Neutrophil (primary cell): ENCODE data around the gene GATA5.

Experiments
- H3K27ac ChIP-seq: fragments of 200-600 bp; sonication (generic); 2 replicates; pipeline ENCODE4 v1.5.1; 2016; ENCODE audit warnings: mild to moderate bottlenecking, moderate library complexity
- H3K27me3 ChIP-seq: fragments of 200-600 bp; sonication (generic); 2 replicates; pipeline ENCODE4 v1.6.0; 2016; ENCODE audit warnings: mild to moderate bottlenecking
- H3K36me3 ChIP-seq: fragments of 200-600 bp; sonication (generic); 2 replicates; pipeline ENCODE4 v1.5.1; 2017
- H3K4me1 ChIP-seq, 2 experiments: fragments of 200-600 bp in 1 of 2; sonication (generic) in 1 of 2; 1 replicate in 1 of 2; 2 replicates in 1 of 2; pipeline versions ENCODE4 v1.5.1 to v1.6.1; 2013 to 2016; ENCODE audit warnings: low read depth in 1 of 2, low read length in 1 of 2, mild to moderate bottlenecking in 1 of 2, moderate library complexity in 1 of 2; ENCODE audit not compliant: control insufficient read depth in 1 of 2, insufficient read depth in 1 of 2
- H3K4me3 ChIP-seq, 2 experiments: fragments of 200-600 bp in 1 of 2; sonication (generic) in 1 of 2; 1 replicate in 1 of 2; 2 replicates in 1 of 2; pipeline ENCODE4 v1.5.1; 2013 to 2016; ENCODE audit warnings: low read depth in 1 of 2, low read length in 1 of 2, mild to moderate bottlenecking in 1 of 2, moderate library complexity in 1 of 2
- H3K9me3 ChIP-seq: fragments of 200-600 bp; sonication (generic); 2 replicates; pipeline ENCODE4 v1.5.1; 2016
- TF ChIP-seq, protein P1 (sequence below): fragments of 200-600 bp; sonication (generic); IDR thresholded peaks from 2 replicates; pipeline ENCODE4 v1.5.1; 2016; ENCODE audit warnings: antibody characterized with exemption

GATA5 gene

DNA sequence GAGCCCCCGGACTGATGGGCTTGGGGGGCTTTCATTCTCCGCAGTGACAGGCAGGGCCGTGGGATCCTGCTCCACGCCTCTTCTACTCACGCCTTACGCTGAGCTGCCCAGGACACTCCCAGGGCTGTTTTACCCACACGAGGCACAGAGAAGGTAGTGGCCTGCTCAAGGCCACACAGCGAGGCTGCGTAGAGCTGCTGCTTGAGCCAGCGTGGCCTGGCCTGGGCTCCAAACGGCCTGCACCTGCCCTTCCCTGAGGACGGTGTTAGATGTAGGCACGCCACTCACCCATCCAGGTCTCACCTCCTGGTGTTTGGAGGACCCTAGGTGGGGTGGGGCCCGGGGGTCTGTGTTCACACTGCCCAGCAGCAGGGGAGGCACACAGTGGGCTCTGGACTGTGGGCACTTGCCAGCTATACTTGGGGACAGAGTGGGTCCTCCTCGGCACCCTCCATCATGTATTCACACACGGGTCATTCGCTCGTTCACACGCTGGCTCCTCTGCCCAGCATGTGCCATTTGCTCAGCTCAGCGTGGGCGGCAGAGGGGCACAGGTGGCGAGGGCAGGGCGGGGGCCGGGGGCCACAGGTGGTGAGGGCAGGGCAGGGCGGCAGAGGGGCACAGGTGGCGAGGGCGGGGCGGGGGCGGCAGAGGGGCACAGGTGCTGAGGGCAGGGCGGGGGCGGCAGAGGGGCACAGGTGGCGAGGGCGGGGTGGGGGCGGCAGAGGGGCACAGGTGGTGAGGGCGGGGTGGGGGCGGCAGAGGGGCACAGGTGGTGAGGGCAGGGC lies 30.0 kb downstream of the GATA5 start:
- Histone ChIP-seq H3K36me3 (no peaks in the 10 kb centered on the region), H3K27ac (no peak overlapping the region), H3K4me1 (no peaks in the 10 kb centered on the region), H3K27me3 (peaks cover 3% of the 10 kb centered on the region), H3K9me3 (no peaks in the 10 kb centered on the region), H3K4me3 (no peak overlapping the region)
- TF ChIP-seq, protein P1, sequence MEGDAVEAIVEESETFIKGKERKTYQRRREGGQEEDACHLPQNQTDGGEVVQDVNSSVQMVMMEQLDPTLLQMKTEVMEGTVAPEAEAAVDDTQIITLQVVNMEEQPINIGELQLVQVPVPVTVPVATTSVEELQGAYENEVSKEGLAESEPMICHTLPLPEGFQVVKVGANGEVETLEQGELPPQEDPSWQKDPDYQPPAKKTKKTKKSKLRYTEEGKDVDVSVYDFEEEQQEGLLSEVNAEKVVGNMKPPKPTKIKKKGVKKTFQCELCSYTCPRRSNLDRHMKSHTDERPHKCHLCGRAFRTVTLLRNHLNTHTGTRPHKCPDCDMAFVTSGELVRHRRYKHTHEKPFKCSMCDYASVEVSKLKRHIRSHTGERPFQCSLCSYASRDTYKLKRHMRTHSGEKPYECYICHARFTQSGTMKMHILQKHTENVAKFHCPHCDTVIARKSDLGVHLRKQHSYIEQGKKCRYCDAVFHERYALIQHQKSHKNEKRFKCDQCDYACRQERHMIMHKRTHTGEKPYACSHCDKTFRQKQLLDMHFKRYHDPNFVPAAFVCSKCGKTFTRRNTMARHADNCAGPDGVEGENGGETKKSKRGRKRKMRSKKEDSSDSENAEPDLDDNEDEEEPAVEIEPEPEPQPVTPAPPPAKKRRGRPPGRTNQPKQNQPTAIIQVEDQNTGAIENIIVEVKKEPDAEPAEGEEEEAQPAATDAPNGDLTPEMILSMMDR = no peak

DNA sequence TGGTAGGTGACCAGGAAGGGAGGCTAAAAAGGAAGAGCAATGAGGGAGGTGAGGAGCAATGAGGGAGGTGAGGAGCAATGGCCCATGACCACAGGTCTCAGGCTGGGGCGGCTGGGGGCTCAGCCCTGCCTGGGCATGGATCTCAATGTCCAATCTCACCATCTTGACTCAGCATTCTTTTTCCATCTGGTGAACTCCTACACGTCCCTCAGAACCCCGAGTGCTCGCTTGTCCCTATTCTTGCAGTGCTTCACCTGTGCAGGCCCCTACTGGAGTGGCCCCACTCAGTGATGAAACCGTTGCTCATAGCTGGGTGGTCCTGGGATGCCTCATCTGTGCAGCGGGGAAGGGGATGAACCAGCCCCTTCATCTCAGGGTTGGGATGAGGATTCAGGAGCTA lies 31.5 kb downstream of the GATA5 start:
- H3K27ac ChIP-seq = no peak overlapping the region
- H3K4me3 ChIP-seq = no peak overlapping the region
- H3K36me3 ChIP-seq = no peaks in the 10 kb centered on the region
- peaks cover 14% of the 10 kb centered on the region for H3K27me3 ChIP-seq
- no peaks in the 10 kb centered on the region for H3K4me1 ChIP-seq
- H3K9me3 ChIP-seq = no peaks in the 10 kb centered on the region
- TF ChIP-seq, protein P1 = no peak

DNA sequence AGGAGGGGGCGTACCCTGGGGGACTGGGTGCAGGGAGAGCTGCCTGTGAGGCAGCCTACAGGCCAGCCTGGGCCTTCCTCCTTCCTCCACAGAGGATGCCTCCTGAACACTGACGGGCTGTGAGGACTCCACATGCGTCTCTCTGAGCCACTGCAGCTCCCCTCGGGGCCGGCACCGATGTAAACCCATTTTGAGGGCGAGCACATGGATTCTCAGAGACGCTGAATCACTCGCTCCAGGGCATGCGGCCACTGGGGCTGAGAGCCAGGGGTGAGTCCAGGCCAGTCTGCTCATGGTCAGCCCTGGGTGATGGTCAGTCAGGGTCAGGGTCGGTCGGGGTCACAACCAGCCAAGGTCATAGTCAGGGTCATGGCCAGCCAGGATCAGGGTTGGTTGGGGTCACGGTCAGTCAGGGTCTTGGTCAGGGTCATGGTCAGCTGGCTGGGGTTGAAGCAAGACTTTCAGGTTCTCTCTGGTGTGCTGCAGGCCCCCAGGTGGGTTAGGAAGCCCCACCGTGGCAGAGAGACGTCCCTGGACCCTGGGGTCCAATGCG lies 33.7 kb downstream of the GATA5 start:
- H3K9me3 ChIP-seq = no peaks in the 10 kb centered on the region
- no peak overlapping the region for H3K4me3 ChIP-seq
- TF ChIP-seq, protein P1 = no peak
- no peak overlapping the region for H3K27ac ChIP-seq
- H3K27me3 ChIP-seq = peaks cover 15% of the 10 kb centered on the region
- no peaks in the 10 kb centered on the region for H3K4me1 ChIP-seq
- H3K36me3 ChIP-seq = no peaks in the 10 kb centered on the region

DNA sequence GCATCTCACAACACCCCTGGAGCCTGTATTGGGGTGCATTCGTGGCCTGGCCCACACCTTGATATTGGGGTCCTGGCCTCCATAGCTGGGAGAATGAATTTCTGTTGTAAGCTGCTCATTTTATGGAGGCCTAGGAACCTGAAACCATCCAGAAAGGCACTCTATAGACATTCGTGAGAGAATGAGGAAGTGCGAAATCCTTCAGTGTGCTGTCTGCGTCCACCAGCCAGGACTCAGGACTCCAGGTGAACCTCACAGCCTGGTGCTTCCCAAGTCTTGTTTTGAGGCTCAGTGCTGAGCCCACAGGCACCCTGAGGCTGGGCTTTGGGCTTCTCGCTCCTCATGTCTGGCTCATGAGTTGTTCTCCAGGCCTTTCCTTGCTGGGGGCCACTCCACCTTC lies 36.6 kb downstream of the GATA5 start:
- Histone ChIP-seq H3K27me3 (peaks cover 42% of the 10 kb centered on the region), H3K9me3 (no peaks in the 10 kb centered on the region), H3K4me3 (no peak overlapping the region), H3K27ac (no peak overlapping the region), H3K4me1 (no peaks in the 10 kb centered on the region), H3K36me3 (no peaks in the 10 kb centered on the region)
- TF ChIP-seq, protein P1 = no peak

DNA sequence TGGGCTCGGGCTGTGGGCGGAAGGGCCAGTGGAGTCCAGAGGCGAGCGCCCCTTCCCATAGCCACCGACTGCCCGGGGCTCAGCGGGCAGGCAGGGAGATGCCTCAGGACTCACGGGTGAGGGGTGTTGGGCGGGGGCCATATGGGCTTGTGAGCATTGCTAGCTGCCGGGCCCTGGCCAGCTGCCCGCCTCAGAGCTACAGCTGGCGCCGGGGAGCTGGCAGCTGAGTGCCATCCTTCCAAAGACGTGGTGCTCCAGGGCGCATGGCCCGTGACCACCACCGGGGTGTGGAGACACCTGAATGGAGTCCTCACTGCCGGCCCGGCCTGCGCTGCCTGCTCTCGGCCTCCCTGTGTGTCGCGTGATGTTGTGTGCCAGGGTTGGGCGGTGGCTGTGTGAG lies 37.9 kb downstream of the GATA5 start:
- TF ChIP-seq, protein P1 = no peak
- Histone ChIP-seq H3K27me3 (peaks cover 55% of the 10 kb centered on the region), H3K4me1 (no peaks in the 10 kb centered on the region), H3K27ac (no peak overlapping the region), H3K36me3 (no peaks in the 10 kb centered on the region), H3K9me3 (no peaks in the 10 kb centered on the region), H3K4me3 (no peak overlapping the region)
